DOHH2 (cell line): ENCODE data around the gene KARS1.

Experiments used
- H3F3A ChIP-seq: fragments of 200-600 bp; sonication (generic), shearing (Covaris generic); 2 replicates; pipeline ENCODE4 v1.6.0; 2016; ENCODE audit warnings: antibody characterized with exemption, mild to moderate bottlenecking; ENCODE audit not compliant: control insufficient read depth, insufficient read depth
- H3K27ac ChIP-seq: fragments of 200-600 bp; sonication (generic); 2 replicates; pipeline ENCODE4 v1.5.1; 2014; ENCODE audit warnings: low read depth, mild to moderate bottlenecking, low read length, moderate library complexity
- H3K27me3 ChIP-seq: fragments of 200-600 bp; sonication (generic); 2 replicates; pipeline ENCODE4 v1.6.1; 2014; ENCODE audit warnings: mild to moderate bottlenecking, low read length, mixed read lengths; ENCODE audit not compliant: control insufficient read depth
- H3K36me3 ChIP-seq: fragments of 200-600 bp; sonication (generic); 2 replicates; pipeline ENCODE4 v1.6.1; 2014; ENCODE audit warnings: mild to moderate bottlenecking, low read length, moderate library complexity, mixed read lengths; ENCODE audit not compliant: control insufficient read depth
- H3K4me1 ChIP-seq: fragments of 200-600 bp; sonication (generic); 2 replicates; pipeline ENCODE4 v1.6.1; 2014; ENCODE audit warnings: mild to moderate bottlenecking, low read length, mixed read lengths; ENCODE audit not compliant: control insufficient read depth
- H3K4me2 ChIP-seq: fragments of 200-600 bp; sonication (generic); 2 replicates; pipeline ENCODE4 v1.6.0; 2014; ENCODE audit warnings: mild to moderate bottlenecking, low read length, moderate library complexity
- H3K4me3 ChIP-seq: fragments of 200-600 bp; sonication (generic); 2 replicates; pipeline ENCODE4 v1.5.1; 2014; ENCODE audit warnings: mild to moderate bottlenecking, low read length, mixed read lengths
- H3K79me2 ChIP-seq: fragments of 200-600 bp; sonication (generic); 2 replicates; pipeline ENCODE4 v1.6.1; 2014; ENCODE audit warnings: mild to moderate bottlenecking, low read length, mixed read lengths; ENCODE audit not compliant: control insufficient read depth
- H3K9me2 ChIP-seq: fragments of 200-600 bp; sonication (generic); replicated peaks from 2 replicates; pipeline ENCODE4 v1.6.1; 2014; ENCODE audit warnings: mild to moderate bottlenecking, low read length, mixed read lengths; ENCODE audit not compliant: control insufficient read depth
- H3K9me3 ChIP-seq: fragments of 200-600 bp; sonication (generic); 2 replicates; pipeline ENCODE4 v1.6.1; 2014; ENCODE audit warnings: antibody characterized with exemption, low read length, mixed read lengths; ENCODE audit not compliant: control insufficient read depth, insufficient read depth
- H4K20me1 ChIP-seq: fragments of 200-600 bp; sonication (generic); 2 replicates; pipeline ENCODE4 v1.6.0; 2014; ENCODE audit warnings: low read depth, mild to moderate bottlenecking, antibody characterized with exemption, low read length, moderate library complexity; ENCODE audit not compliant: control insufficient read depth, insufficient read depth
- CTCF ChIP-seq: fragments of 200-600 bp; sonication (generic); IDR thresholded peaks from one replicate; pipeline ENCODE4 v1.5.1; 2014; ENCODE audit warnings: antibody characterized with exemption, mild to moderate bottlenecking, low read depth, low read length; ENCODE audit not compliant: poor library complexity, severe bottlenecking
- EZH2phosphoT487 ChIP-seq: fragments of 200-600 bp; sonication (generic); IDR thresholded peaks from 2 replicates; pipeline ENCODE4 v1.6.1; 2017; ENCODE audit warnings: borderline replicate concordance, mild to moderate bottlenecking, antibody characterized with exemption, low read length, moderate library complexity, mixed read lengths

KARS1 gene

GRCh38 chr16:75647492-75648264 is at the start of gene KARS1, which contains the start of gene TERF2IP:
TSS of gene KARS1 (minus strand) at chr16:75647665. CDS start at chr16:75647639, 26 bp downstream.
TSS of gene TERF2IP (plus strand) at chr16:75647773. CDS start at chr16:75647883, 110 bp downstream.
- no peaks in the 10 kb centered on the region for H3K9me2 ChIP-seq
- H4K20me1 ChIP-seq = peaks cover 31% of the 10 kb centered on the region
- H3K4me2 ChIP-seq = peak within 1 kb of the TSS; percentile 75
- no peaks in the 10 kb centered on the region for H3K27me3 ChIP-seq
- TF ChIP-seq EZH2phosphoT487 (no peak), CTCF (no peak)
- H3K79me2 ChIP-seq = peaks cover 98% of the 10 kb centered on the region
- H3F3A ChIP-seq = peaks cover 8% of the 10 kb centered on the region; the same call in 1 of the 2 replicates
- H3K36me3 ChIP-seq = peaks cover 73% of the 10 kb centered on the region
- peak within 1 kb of the TSS; percentile 82 for H3K27ac ChIP-seq
- no peaks in the 10 kb centered on the region for H3K9me3 ChIP-seq
- H3K4me1 ChIP-seq = peaks cover 51% of the 10 kb centered on the region
- peak within 1 kb of the TSS; percentile 88 for H3K4me3 ChIP-seq

GRCh38 chr16:75695708-75696107 is 48.2 kb upstream of the KARS1 start:
- Histone ChIP-seq H3K4me1 (no peaks in the 10 kb centered on the region), H3K4me2 (no peak overlapping the region), H4K20me1 (no peaks in the 10 kb centered on the region), H3K36me3 (no peaks in the 10 kb centered on the region), H3K4me3 (no peak overlapping the region), H3K27me3 (no peaks in the 10 kb centered on the region), H3K79me2 (no peaks in the 10 kb centered on the region), H3K9me2 (no peaks in the 10 kb centered on the region), H3K9me3 (no peaks in the 10 kb centered on the region), H3K27ac (no peak overlapping the region), H3F3A (no peaks in the 10 kb centered on the region)
- TF ChIP-seq CTCF (peak; percentile 42), EZH2phosphoT487 (no peak)

DNA sequence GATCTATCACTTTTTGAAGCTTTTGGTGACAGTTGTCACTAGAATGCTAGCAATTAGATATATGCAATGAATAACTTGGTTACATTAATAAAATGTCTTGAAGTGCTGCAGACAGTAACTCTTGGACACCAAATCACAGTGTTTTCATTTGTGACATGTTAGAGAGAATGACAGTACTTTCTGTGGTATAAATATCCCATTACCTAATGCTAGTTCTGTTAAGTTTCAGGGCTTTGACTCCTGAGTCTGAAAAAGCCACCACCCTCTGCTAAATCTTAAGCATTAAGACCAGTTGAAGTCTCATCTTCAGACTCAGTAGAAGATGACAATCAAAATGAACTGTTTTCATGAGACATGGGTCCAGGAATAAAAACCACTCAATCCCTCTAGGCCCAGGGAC is 39.9 kb upstream of the KARS1 start:
- no peaks in the 10 kb centered on the region for H3K9me3 ChIP-seq
- no peaks in the 10 kb centered on the region for H3F3A ChIP-seq
- H3K79me2 ChIP-seq = no peaks in the 10 kb centered on the region
- no peak overlapping the region for H3K27ac ChIP-seq
- H3K9me2 ChIP-seq = no peaks in the 10 kb centered on the region
- H3K36me3 ChIP-seq = no peaks in the 10 kb centered on the region
- no peaks in the 10 kb centered on the region for H4K20me1 ChIP-seq
- TF ChIP-seq EZH2phosphoT487 = no peak
- TF ChIP-seq CTCF = no peak
- H3K27me3 ChIP-seq = no peaks in the 10 kb centered on the region
- H3K4me1 ChIP-seq = no peaks in the 10 kb centered on the region
- H3K4me2 ChIP-seq = no peak overlapping the region
- no peak overlapping the region for H3K4me3 ChIP-seq
